Osteoblast (primary cell): ENCODE results near the gene DYRK1B. TPM values are rescaled to one million over a fixed set of nuclear protein-coding genes. Genes with fewer than 3 reads are reported as not detected.
A peak's percentile ranks its signal among the peaks of the same experiment; 100 is the strongest.

ENCODE experiments used
- DNase-seq: peaks from one replicate; pipeline ENCODE4 v3.0.0; 2011; ENCODE audit warnings: low spot score, mixed read lengths; ENCODE audit not compliant: insufficient read length; ENCODE audit errors: missing footprints
- H2AFZ ChIP-seq: 2 replicates; pipeline ENCODE4 v1.6.0; 2011; ENCODE audit warnings: mild to moderate bottlenecking, low read length
- H3K27ac ChIP-seq: 2 replicates; pipeline ENCODE4 v1.5.1; 2011; ENCODE audit warnings: mild to moderate bottlenecking, low read depth, low read length, moderate library complexity
- H3K27me3 ChIP-seq: 2 replicates; pipeline ENCODE4 v1.6.0; 2012; ENCODE audit warnings: mild to moderate bottlenecking, control low read depth, inconsistent platforms, low read length, moderate library complexity; ENCODE audit not compliant: insufficient read depth
- H3K36me3 ChIP-seq: 2 replicates; pipeline ENCODE4 v1.5.1; 2011; ENCODE audit warnings: mild to moderate bottlenecking, low read length, control low read depth, moderate library complexity; ENCODE audit not compliant: insufficient read depth
- H3K4me1 ChIP-seq: 2 replicates; pipeline ENCODE4 v1.5.1; 2011; ENCODE audit warnings: mild to moderate bottlenecking, low read length, control low read depth, moderate library complexity; ENCODE audit not compliant: insufficient read depth
- H3K4me2 ChIP-seq: 2 replicates; pipeline ENCODE4 v1.6.0; 2011; ENCODE audit warnings: mild to moderate bottlenecking, low read length; ENCODE audit not compliant: insufficient read depth
- H3K4me3 ChIP-seq: fragments of 200-600 bp; sonication (generic); 3 replicates; pipeline ENCODE4 v1.5.1; 2012; ENCODE audit warnings: mild to moderate bottlenecking, low read length, inconsistent platforms; ENCODE audit not compliant: insufficient read depth
- H3K79me2 ChIP-seq: 2 replicates; pipeline ENCODE4 v1.6.0; 2012; ENCODE audit warnings: mild to moderate bottlenecking, low read length, control low read depth, inconsistent platforms; ENCODE audit not compliant: insufficient read depth
- H3K9me3 ChIP-seq: 2 replicates; pipeline ENCODE4 v1.5.1; 2011; ENCODE audit warnings: low read depth, low read length, control low read depth
- H4K20me1 ChIP-seq: 2 replicates; pipeline ENCODE4 v1.6.0; 2012; ENCODE audit warnings: mild to moderate bottlenecking, low read length, control low read depth; ENCODE audit not compliant: insufficient read depth
- CTCF ChIP-seq: IDR thresholded peaks from 2 replicates; pipeline ENCODE4 v1.5.1; 2011; ENCODE audit warnings: mild to moderate bottlenecking, low read depth, low read length, moderate library complexity; ENCODE audit errors: extremely low read depth
- total RNA-seq: library from RNA; depleted of rRNA; stranded (reverse); fragments of >200 nt; gene quantifications from 2 replicates; pipeline ENCODE4 v1.2.3, GENCODE V29; 2012

Gene DYRK1B
- total RNA-seq, 1 donor, result 19.5 TPM

- Histone ChIP-seq H3K9me3 (no peaks in the 10 kb centered on the region), H3K36me3 (peaks cover 6% of the 10 kb centered on the region), H4K20me1 (peaks cover 25% of the 10 kb centered on the region), H3K79me2 (peaks cover 69% of the 10 kb centered on the region), H3K4me2 (peak overlapping the region; percentile 95), H3K4me3 (peak overlapping the region; percentile 92), H3K27ac (no peak overlapping the region), H2AFZ (no peak overlapping the region), H3K27me3 (no peaks in the 10 kb centered on the region), H3K4me1 (peaks cover 25% of the 10 kb centered on the region)
- peak; percentile 75 for TF ChIP-seq CTCF
- DNase-seq, result no peak
Observed at GRCh38 chr19:39843919-39844793, 10.2 kb upstream of the DYRK1B start.

- DNase-seq, result no peak
- peak overlapping the region; percentile 46 for H3K27ac ChIP-seq
- peaks cover 25% of the 10 kb centered on the region for H4K20me1 ChIP-seq
Observed at GRCh38 chr19:39842693-39843435, 8.9 kb upstream of the DYRK1B start.

GRCh38 chr19:39841041-39841440, 7.1 kb upstream of the DYRK1B start:
- Histone ChIP-seq H4K20me1 (peaks cover 25% of the 10 kb centered on the region), H3K27ac (no peak overlapping the region)

More at GRCh38 chr19:39842693-39843435, 8.9 kb upstream of the DYRK1B start:
- Histone ChIP-seq H2AFZ (no peak overlapping the region), H3K9me3 (no peaks in the 10 kb centered on the region), H3K27me3 (no peaks in the 10 kb centered on the region), H3K4me1 (peaks cover 25% of the 10 kb centered on the region), H3K79me2 (peaks cover 76% of the 10 kb centered on the region), H3K36me3 (peaks cover 16% of the 10 kb centered on the region), H3K4me3 (peak overlapping the region; percentile 69), H3K4me2 (peak overlapping the region; percentile 75)
- TF ChIP-seq CTCF, result no peak

More at GRCh38 chr19:39841041-39841440, 7.1 kb upstream of the DYRK1B start:
- Histone ChIP-seq H3K27me3 (no peaks in the 10 kb centered on the region), H3K4me3 (no peak overlapping the region), H3K36me3 (peaks cover 34% of the 10 kb centered on the region), H3K79me2 (peaks cover 74% of the 10 kb centered on the region), H2AFZ (no peak overlapping the region), H3K4me2 (no peak overlapping the region), H3K9me3 (no peaks in the 10 kb centered on the region), H3K4me1 (peaks cover 19% of the 10 kb centered on the region)
- no peak for DNase-seq
- TF ChIP-seq CTCF, result no peak
